ENCODE measurements around the gene ORC4. TPM values are rescaled to one million over a fixed set of nuclear protein-coding genes. Genes with fewer than 3 reads are reported as not detected.

ORC4 gene
- polyA plus RNA-seq, 1 donor: 46.9 TPM

DNA sequence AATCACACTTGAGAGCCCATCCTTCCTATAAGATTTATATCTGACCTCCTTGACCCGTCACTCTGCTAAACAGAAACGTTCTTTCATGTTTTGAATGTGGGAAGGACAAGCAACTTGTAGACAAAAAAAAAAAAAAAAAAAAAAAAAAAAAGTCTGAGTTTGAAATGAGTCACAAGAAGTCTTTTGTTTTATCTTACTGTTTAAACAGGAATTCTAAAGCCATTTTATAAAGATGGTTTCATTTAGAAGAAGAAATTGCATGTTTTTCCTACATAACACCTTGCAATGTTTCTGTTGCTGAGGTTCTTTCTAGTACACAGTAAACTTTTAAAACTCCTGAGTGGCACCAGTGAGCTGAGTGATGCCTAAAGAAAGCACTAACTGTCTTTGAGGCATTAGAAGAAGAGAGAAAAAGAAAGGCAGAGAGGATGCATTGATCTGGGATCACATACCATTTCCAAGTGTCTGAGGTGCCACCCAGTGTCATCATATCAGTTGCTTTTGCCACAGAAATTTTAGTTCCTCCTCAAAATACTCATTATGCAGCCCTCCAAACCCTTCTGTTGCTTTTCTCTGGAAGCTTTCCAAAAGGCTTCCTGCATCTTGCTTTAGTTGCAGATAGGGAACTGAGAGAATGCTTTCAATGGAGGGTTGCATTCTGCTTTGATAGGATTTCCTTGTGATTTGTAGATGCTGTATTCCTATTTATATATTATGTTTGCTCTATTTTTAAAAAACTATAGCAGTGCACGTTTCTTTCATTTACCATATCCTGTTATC, 106.6 kb downstream of the ORC4 start:
- DNase-seq: no peak
- H3K27me3 ChIP-seq (ENCODE audit: control insufficient read depth, insufficient read depth, low read length): no peaks in the 10 kb centered on the region
- 43% methylated on average over 1 of the region's 3 CpGs for WGBS (ENCODE audit: insufficient coverage, low lambda C conversion rate)

DNA sequence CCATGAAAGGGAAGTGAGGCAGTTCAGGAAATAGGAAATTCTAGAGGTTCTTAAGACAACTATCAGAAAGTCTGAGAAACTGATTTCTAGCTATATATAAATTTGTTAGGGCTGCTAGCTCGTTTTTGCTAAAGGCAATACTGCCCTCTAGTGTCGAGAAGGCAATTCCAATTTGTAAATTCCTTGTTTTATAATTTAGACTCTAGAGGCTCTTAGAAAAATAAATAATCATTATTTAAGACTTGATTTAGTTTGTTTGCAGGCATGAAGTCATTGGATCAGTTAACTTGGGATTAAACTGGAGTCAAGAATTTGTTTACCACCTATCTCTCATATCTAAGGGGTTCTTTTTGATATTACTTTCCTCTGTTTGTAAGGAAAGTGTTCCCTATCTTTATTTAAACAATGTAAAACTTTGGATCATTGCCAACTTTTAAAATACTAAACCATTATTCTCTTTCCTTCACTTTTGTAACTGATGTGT, 109.5 kb downstream of the ORC4 start:
- peaks cover 9% of the 10 kb centered on the region for H3K36me3 ChIP-seq (ENCODE audit: control insufficient read depth, insufficient read depth, low read length)
- WGBS (ENCODE audit: insufficient coverage, low lambda C conversion rate): no CpG with 5 or more reads among the region's 2 CpGs
- DNase-seq: peak; percentile 33 to 47
- no peaks in the 10 kb centered on the region for H3K4me1 ChIP-seq (ENCODE audit: control insufficient read depth, insufficient read depth, low read length)
- no peak overlapping the region for H3K27ac ChIP-seq (ENCODE audit: low read length)
- H3K27me3 ChIP-seq (ENCODE audit: control insufficient read depth, insufficient read depth, low read length): no peaks in the 10 kb centered on the region
- no peak overlapping the region for H3K4me3 ChIP-seq (ENCODE audit: low read length)
- no peaks in the 10 kb centered on the region for H3K9me3 ChIP-seq (ENCODE audit: control insufficient read depth, low read depth, low read length)

More for the DNA sequence above, 106.6 kb downstream of the ORC4 start:
- no peaks in the 10 kb centered on the region for H3K4me1 ChIP-seq (ENCODE audit: control insufficient read depth, insufficient read depth, low read length)
- H3K27ac ChIP-seq (ENCODE audit: low read length): no peak overlapping the region
- H3K4me3 ChIP-seq (ENCODE audit: low read length): no peak overlapping the region
- H3K36me3 ChIP-seq (ENCODE audit: control insufficient read depth, insufficient read depth, low read length): peaks cover 18% of the 10 kb centered on the region
- no peaks in the 10 kb centered on the region for H3K9me3 ChIP-seq (ENCODE audit: control insufficient read depth, low read depth, low read length)

DNA sequence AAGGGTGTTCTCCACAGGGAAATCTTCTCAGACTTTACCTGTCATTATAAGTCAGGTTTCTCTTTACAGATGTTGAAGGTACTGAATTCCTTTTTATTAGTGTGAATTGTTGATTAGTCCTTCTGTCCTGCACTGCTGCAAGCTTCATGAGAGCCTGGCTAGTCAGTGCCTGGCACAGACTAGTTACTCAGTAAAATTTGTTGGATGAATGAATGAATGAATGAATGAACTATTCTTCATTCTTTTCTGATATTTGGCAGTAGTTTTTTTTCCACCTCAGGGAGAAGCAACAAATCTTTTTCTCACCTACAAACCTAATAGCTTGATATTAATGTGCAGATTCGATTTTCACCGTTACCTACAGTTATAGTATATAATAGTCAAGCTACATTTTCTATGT, 111.4 kb downstream of the ORC4 start:
- Histone ChIP-seq H3K27me3 (ENCODE audit: control insufficient read depth, insufficient read depth, low read length) (no peaks in the 10 kb centered on the region), H3K27ac (ENCODE audit: low read length) (no peak overlapping the region), H3K36me3 (ENCODE audit: control insufficient read depth, insufficient read depth, low read length) (peaks cover 2% of the 10 kb centered on the region), H3K4me1 (ENCODE audit: control insufficient read depth, insufficient read depth, low read length) (no peaks in the 10 kb centered on the region), H3K4me3 (ENCODE audit: low read length) (no peak overlapping the region), H3K9me3 (ENCODE audit: control insufficient read depth, low read depth, low read length) (no peaks in the 10 kb centered on the region)
- no peak for DNase-seq
- 100% methylated on average over 2 of the region's 2 CpGs for WGBS (ENCODE audit: insufficient coverage, low lambda C conversion rate)

DNA sequence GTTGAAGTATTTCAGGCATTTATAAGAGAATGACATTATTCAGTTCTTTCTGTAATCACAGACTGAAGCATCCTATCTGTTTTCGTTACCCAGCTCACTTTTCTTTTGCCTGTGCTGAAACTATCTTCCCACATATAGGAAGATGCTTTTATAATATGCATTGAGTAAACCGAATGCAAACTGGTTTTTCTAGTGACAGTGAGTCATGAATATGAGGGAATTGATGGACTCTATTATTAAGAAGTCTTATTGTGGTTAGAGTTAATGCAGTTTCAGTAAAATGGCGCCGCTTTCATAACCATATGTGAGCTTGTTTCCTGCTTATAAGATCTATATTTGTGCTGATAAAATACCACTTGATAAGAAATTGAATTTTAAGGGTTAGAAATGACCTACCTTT, 116.5 kb downstream of the ORC4 start:
- Histone ChIP-seq H3K4me3 (ENCODE audit: low read length) (no peak overlapping the region), H3K27me3 (ENCODE audit: control insufficient read depth, insufficient read depth, low read length) (no peaks in the 10 kb centered on the region), H3K9me3 (ENCODE audit: control insufficient read depth, low read depth, low read length) (no peaks in the 10 kb centered on the region), H3K36me3 (ENCODE audit: control insufficient read depth, insufficient read depth, low read length) (peaks cover 8% of the 10 kb centered on the region), H3K27ac (ENCODE audit: low read length) (no peak overlapping the region), H3K4me1 (ENCODE audit: control insufficient read depth, insufficient read depth, low read length) (no peaks in the 10 kb centered on the region)
- DNase-seq: no peak
- WGBS (ENCODE audit: insufficient coverage, low lambda C conversion rate): 72% methylated on average over 3 of the region's 4 CpGs

DNA sequence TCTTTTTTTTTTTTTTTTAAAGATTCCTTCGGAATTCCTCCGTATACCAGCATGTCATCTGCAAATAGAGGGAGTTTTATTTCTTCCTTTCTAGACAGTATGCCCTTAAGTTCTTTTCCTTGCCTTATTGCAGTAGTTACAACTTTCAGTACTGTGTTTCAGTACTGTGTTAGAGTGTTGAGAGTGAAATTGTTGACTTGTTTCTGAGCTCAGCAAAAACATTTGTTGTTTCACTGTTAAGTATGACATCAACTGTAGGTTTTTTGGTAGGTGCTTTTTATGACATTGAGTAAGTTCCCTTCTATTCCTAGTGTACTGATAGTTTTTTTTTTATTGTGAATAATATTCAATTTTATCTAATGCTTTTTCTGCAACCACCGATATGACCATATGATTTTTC, 131.9 kb downstream of the ORC4 start:
- Histone ChIP-seq H3K36me3 (ENCODE audit: control insufficient read depth, insufficient read depth, low read length) (no peaks in the 10 kb centered on the region), H3K4me1 (ENCODE audit: control insufficient read depth, insufficient read depth, low read length) (no peaks in the 10 kb centered on the region), H3K4me3 (ENCODE audit: low read length) (no peak overlapping the region), H3K27me3 (ENCODE audit: control insufficient read depth, insufficient read depth, low read length) (no peaks in the 10 kb centered on the region), H3K9me3 (ENCODE audit: control insufficient read depth, low read depth, low read length) (no peaks in the 10 kb centered on the region), H3K27ac (ENCODE audit: low read length) (no peak overlapping the region)
- 70% methylated on average over 2 of the region's 3 CpGs for WGBS (ENCODE audit: insufficient coverage, low lambda C conversion rate)
- no peak for DNase-seq

DNA sequence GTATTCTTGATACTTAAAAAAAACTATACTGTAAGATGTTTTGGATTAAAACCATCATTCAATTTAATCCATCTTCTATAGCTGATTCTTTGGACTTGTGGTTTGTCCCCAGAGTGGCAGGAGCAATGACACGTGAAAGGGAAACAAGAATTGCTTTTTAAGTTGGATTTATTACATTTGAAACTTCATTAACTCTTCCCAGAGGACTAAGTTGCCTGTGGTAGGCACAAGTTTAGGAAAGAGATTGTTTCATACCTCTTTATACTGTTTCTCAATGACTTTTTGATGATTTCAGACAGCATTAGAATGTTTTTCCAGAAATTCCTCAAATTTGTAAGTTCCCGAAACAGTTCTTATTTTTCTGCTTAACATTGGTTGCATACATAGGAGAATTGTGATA, 134.4 kb downstream of the ORC4 start:
- no peaks in the 10 kb centered on the region for H3K36me3 ChIP-seq (ENCODE audit: control insufficient read depth, insufficient read depth, low read length)
- 100% methylated on average over 1 of the region's 2 CpGs for WGBS (ENCODE audit: insufficient coverage, low lambda C conversion rate)
- DNase-seq: no peak

DNA sequence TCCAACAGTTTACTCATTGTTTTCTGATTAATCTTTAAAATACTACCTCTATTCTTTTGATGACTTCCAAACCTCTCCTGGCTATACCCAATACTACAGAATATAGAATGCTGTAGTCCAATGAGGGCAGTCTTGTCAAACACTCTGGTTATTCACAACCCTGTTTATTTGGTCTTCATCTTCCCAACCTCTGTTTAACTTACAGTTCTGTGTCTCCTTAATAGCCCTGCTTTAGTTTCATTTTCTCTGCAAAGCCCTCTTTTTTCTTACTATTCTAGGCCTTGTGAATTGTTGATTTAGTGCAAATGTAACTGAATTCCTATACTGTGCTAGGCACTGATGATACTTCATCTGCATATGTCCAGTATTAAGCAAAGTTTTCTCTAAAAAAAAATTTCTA, 135.7 kb downstream of the ORC4 start:
- no peak for DNase-seq
- Histone ChIP-seq H3K27me3 (ENCODE audit: control insufficient read depth, insufficient read depth, low read length) (no peaks in the 10 kb centered on the region), H3K4me3 (ENCODE audit: low read length) (no peak overlapping the region), H3K36me3 (ENCODE audit: control insufficient read depth, insufficient read depth, low read length) (no peaks in the 10 kb centered on the region), H3K27ac (ENCODE audit: low read length) (no peak overlapping the region), H3K9me3 (ENCODE audit: control insufficient read depth, low read depth, low read length) (no peaks in the 10 kb centered on the region), H3K4me1 (ENCODE audit: control insufficient read depth, insufficient read depth, low read length) (peaks cover 7% of the 10 kb centered on the region)

More for the DNA sequence above, 134.4 kb downstream of the ORC4 start:
- H3K9me3 ChIP-seq (ENCODE audit: control insufficient read depth, low read depth, low read length): no peaks in the 10 kb centered on the region
- no peak overlapping the region for H3K27ac ChIP-seq (ENCODE audit: low read length)
- H3K4me3 ChIP-seq (ENCODE audit: low read length): no peak overlapping the region
- no peaks in the 10 kb centered on the region for H3K27me3 ChIP-seq (ENCODE audit: control insufficient read depth, insufficient read depth, low read length)
- peaks cover 2% of the 10 kb centered on the region for H3K4me1 ChIP-seq (ENCODE audit: control insufficient read depth, insufficient read depth, low read length)

DNA sequence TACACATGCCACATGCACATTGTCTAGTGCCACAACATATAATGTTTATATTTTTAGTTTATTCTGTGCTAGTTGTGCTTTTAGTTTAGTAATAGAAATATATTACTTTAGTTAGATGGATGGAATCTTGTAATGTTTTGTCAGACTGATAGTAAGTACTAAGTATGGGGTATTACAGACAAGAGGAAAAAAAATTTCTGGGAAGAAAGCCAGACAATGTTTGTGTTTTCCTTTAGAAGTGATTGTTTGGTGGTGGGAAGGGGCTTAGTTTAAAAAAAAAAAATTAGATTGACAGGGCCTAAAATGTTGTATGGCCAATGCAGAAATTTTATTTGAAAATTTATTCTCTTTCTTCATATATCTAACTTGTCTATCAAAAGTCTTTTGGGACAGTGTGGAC, 137.9 kb downstream of the ORC4 start:
- peaks cover 10% of the 10 kb centered on the region for H3K4me1 ChIP-seq (ENCODE audit: control insufficient read depth, insufficient read depth, low read length)

More for the DNA sequence above, 137.9 kb downstream of the ORC4 start:
- Histone ChIP-seq H3K9me3 (ENCODE audit: control insufficient read depth, low read depth, low read length) (no peaks in the 10 kb centered on the region), H3K27me3 (ENCODE audit: control insufficient read depth, insufficient read depth, low read length) (no peaks in the 10 kb centered on the region), H3K27ac (ENCODE audit: low read length) (no peak overlapping the region), H3K4me3 (ENCODE audit: low read length) (no peak overlapping the region), H3K36me3 (ENCODE audit: control insufficient read depth, insufficient read depth, low read length) (no peaks in the 10 kb centered on the region)
- DNase-seq: no peak

Other genes with a start within 250 kb of the ORC4 start
- 20.4 TPM for gene ACVR2A, start 175.7 kb downstream of the ORC4 start, polyA plus RNA-seq
- gene MBD5, start 354 bp upstream of the ORC4 start, polyA plus RNA-seq: 18.7 TPM

Data from large intestine (tissue), 3 donors.